ENCODE data around the gene AP1S2. TPM values are rescaled to one million over a fixed set of nuclear protein-coding genes. Genes with fewer than 3 reads are reported as not detected.

AP1S2 gene
- 89.4 TPM for total RNA-seq (ENCODE audit: unreplicated experiment)
- long read RNA-seq, transcript AP1S2-201 (5 exons, 2,237 nt), result major isoform, 7 of 89 reads
- long read RNA-seq, partial matches to known transcripts, result 4 of 89 reads
- long read RNA-seq, other reads (novel, unspliced or antisense), result 78 of 89 reads

DNA sequence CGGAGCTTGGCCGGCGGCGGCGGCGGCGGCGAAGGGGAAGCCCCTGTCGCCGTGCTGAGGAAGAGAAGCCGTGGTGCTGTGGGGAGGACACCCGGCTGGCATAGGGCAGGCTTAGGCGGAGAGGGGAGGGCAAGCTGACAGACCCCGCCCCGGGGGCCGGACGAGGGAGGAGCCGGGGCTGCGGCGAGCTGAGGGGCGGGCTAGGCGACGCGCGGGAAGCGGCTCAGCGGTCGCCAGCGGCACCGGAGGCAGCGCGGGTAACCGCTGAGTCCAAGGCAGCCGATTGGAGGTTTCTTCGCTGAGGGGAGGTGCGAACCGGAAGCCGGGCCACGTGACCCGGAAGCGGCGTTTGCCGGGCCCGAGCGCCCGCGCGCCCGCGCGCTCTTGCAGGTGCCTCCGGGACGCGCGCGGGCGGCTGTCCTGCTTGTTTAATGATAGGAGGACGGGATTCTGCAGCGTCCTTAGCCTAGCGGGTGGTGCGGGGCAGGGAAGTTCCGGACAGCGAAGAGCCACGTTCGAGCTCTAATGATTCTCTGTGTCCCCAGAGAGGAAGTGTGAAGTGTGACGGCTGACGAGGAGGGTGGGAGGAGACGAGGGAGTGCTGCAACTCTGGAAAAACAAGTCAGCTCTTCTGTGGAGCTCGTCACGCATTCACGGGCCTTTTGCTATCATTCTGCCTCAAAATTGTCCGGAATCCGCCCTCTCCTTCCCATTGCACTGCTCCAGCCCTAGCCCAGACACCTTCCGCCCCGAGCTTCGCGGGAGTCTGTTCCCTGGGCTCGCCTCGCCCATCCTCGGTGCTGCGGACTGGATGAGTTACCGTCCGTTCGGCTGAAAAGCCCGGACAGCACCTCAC lies at the start of gene AP1S2:
AP1S2 (minus strand) TSS at position 102 of the 856 bp plus-strand sequence. CDS start 2,289 bp downstream, outside the sequence.
- TF ChIP-seq, protein P1, sequence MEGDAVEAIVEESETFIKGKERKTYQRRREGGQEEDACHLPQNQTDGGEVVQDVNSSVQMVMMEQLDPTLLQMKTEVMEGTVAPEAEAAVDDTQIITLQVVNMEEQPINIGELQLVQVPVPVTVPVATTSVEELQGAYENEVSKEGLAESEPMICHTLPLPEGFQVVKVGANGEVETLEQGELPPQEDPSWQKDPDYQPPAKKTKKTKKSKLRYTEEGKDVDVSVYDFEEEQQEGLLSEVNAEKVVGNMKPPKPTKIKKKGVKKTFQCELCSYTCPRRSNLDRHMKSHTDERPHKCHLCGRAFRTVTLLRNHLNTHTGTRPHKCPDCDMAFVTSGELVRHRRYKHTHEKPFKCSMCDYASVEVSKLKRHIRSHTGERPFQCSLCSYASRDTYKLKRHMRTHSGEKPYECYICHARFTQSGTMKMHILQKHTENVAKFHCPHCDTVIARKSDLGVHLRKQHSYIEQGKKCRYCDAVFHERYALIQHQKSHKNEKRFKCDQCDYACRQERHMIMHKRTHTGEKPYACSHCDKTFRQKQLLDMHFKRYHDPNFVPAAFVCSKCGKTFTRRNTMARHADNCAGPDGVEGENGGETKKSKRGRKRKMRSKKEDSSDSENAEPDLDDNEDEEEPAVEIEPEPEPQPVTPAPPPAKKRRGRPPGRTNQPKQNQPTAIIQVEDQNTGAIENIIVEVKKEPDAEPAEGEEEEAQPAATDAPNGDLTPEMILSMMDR (IDR thresholded peaks at IDR 0.05; ENCODE audit: partially characterized antibody, unreplicated experiment), result no peak
- H3K9me3 Mint-ChIP-seq (ENCODE audit: unreplicated experiment), result peaks cover 5% of the 10 kb centered on the region
- H3K4me1 Mint-ChIP-seq (ENCODE audit: low read depth, unreplicated experiment), result peaks cover 9% of the 10 kb centered on the region
- DNase-seq, result peak; percentile 89
- no peaks in the 10 kb centered on the region for H3K36me3 Mint-ChIP-seq (ENCODE audit: unreplicated experiment)
- peak within 1 kb of the TSS; percentile 88 for H3K27ac Mint-ChIP-seq (ENCODE audit: unreplicated experiment)
- H3K27me3 Mint-ChIP-seq (ENCODE audit: unreplicated experiment), result peaks cover 1% of the 10 kb centered on the region
- peak within 1 kb of the TSS; percentile 94 for H3K4me3 Mint-ChIP-seq (ENCODE audit: unreplicated experiment)

DNA sequence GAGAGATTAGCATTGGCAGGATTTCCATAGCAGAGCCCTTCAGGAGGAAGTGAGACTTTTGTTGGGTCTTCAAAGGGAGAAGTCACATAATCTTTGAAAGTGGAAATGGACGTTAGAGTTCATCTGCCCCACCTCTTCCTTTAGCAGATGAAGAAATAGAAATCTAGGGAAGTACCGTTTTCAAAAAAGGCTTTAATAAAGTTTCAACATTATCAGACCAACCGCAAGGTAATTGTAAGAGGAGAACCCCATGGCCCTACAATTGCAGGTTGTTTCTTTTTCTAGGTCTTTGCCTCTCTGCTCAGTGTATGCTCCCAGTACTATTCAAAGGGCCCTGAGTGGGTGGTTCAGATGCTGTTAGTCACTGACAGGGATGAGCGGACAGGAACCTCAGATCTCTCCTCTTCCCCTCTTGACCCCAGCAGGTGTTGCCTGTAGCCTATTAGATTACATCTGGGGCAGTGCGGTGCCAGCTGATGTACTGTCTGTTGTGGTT lies 48.6 kb upstream of the AP1S2 start:
- Mint-ChIP-seq H3K27me3 (ENCODE audit: unreplicated experiment) (no peaks in the 10 kb centered on the region), H3K36me3 (ENCODE audit: unreplicated experiment) (peaks cover 6% of the 10 kb centered on the region), H3K4me3 (ENCODE audit: unreplicated experiment) (no peak overlapping the region), H3K27ac (ENCODE audit: unreplicated experiment) (no peak overlapping the region), H3K4me1 (ENCODE audit: low read depth, unreplicated experiment) (no peaks in the 10 kb centered on the region), H3K9me3 (ENCODE audit: unreplicated experiment) (no peaks in the 10 kb centered on the region)
- no peak for DNase-seq
- TF ChIP-seq, protein P1 (IDR thresholded peaks at IDR 0.05; ENCODE audit: partially characterized antibody, unreplicated experiment), result no peak

DNA sequence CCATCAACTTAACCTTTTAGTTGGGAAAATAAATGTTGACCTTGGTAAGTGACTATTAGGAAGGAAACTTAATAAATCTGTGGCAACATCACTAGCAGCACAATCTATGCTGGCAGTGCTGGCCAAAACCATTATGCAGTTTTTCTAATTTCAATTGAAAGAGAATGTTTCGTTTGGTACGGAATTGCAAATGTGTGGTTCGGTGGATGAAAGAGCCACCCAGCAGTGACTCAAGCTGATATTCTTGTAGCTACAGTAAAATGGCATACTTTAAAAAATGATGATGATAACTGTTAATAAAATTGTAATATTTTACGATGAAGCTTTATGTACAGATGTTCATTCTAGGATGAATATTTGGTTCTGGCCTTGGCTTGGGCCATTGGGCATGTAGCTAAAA lies 40.7 kb upstream of the AP1S2 start:
- Mint-ChIP-seq H3K36me3 (ENCODE audit: unreplicated experiment) (no peaks in the 10 kb centered on the region), H3K27me3 (ENCODE audit: unreplicated experiment) (no peaks in the 10 kb centered on the region), H3K27ac (ENCODE audit: unreplicated experiment) (no peak overlapping the region), H3K4me3 (ENCODE audit: unreplicated experiment) (no peak overlapping the region), H3K4me1 (ENCODE audit: low read depth, unreplicated experiment) (no peaks in the 10 kb centered on the region), H3K9me3 (ENCODE audit: unreplicated experiment) (peaks cover 2% of the 10 kb centered on the region)
- DNase-seq, result no peak
- TF ChIP-seq, protein P1 (IDR thresholded peaks at IDR 0.05; ENCODE audit: partially characterized antibody, unreplicated experiment), result no peak

DNA sequence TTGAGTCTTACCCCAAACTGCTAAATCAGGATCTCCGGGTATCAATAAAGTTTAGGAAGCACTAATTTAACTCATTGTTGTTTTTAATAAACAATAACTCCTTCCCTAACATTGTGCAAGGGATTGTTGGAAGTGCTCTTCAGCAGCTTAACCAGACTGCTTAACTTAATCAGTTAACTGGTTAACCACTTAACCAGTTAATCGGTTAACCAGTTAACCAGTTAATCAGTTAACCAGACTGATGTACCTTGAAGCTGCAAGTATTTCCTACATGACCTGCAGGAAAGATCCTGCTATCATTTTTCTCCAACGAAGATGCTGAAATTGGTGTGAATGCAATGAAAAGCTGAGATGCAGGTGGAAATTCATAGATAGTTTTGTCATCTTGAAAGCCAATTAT lies 40.1 kb upstream of the AP1S2 start:
- TF ChIP-seq, protein P1 (IDR thresholded peaks at IDR 0.05; ENCODE audit: partially characterized antibody, unreplicated experiment), result no peak
- H3K27ac Mint-ChIP-seq (ENCODE audit: unreplicated experiment), result no peak overlapping the region
- no peak for DNase-seq
- no peaks in the 10 kb centered on the region for H3K4me1 Mint-ChIP-seq (ENCODE audit: low read depth, unreplicated experiment)
- H3K9me3 Mint-ChIP-seq (ENCODE audit: unreplicated experiment), result peaks cover 2% of the 10 kb centered on the region
- no peaks in the 10 kb centered on the region for H3K36me3 Mint-ChIP-seq (ENCODE audit: unreplicated experiment)
- H3K4me3 Mint-ChIP-seq (ENCODE audit: unreplicated experiment), result no peak overlapping the region
- H3K27me3 Mint-ChIP-seq (ENCODE audit: unreplicated experiment), result no peaks in the 10 kb centered on the region

DNA sequence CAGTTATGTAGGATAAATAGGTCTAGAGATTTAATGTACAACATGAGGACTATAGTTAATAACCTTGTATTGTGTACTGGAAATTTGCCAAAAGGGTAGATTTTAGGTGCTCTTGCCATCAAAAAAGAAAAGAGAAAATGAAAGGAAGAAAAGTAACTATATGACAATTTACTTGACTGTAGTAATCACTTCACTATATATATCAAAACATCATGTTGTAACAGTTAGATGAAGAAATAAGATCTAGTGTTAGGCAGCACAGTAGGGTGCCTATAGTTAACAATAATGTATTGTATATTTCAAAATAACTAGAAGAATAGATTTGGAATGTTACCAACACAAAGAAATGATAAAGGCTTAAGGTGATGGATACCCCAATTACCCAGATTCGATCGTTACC lies 35.9 kb upstream of the AP1S2 start:
- peaks cover 2% of the 10 kb centered on the region for H3K9me3 Mint-ChIP-seq (ENCODE audit: unreplicated experiment)
- H3K4me1 Mint-ChIP-seq (ENCODE audit: low read depth, unreplicated experiment), result no peaks in the 10 kb centered on the region
- no peaks in the 10 kb centered on the region for H3K27me3 Mint-ChIP-seq (ENCODE audit: unreplicated experiment)
- no peak overlapping the region for H3K4me3 Mint-ChIP-seq (ENCODE audit: unreplicated experiment)
- no peak for DNase-seq
- no peaks in the 10 kb centered on the region for H3K36me3 Mint-ChIP-seq (ENCODE audit: unreplicated experiment)
- no peak overlapping the region for H3K27ac Mint-ChIP-seq (ENCODE audit: unreplicated experiment)
- TF ChIP-seq, protein P1 (IDR thresholded peaks at IDR 0.05; ENCODE audit: partially characterized antibody, unreplicated experiment), result no peak

Measured in glutamatergic neuron (in vitro differentiated cells).